Activated CD4-positive, alpha-beta T cell treated with anti-CD3 and anti-CD28 coated beads, Interleukin-2, amount 50 U/mL, for 1 hour (primary cell): Measurements from ENCODE around the gene RC3H1.
"Not testable (repeated sequence)": the region's sequence is repeated elsewhere in the genome, so short reads cannot be mapped to it uniquely, and the experiment has no call there.

ENCODE experiments used
- DNase-seq: peaks from one replicate; pipeline ENCODE4 v3.0.0-alpha.2; 2020

RC3H1 gene

DNA sequence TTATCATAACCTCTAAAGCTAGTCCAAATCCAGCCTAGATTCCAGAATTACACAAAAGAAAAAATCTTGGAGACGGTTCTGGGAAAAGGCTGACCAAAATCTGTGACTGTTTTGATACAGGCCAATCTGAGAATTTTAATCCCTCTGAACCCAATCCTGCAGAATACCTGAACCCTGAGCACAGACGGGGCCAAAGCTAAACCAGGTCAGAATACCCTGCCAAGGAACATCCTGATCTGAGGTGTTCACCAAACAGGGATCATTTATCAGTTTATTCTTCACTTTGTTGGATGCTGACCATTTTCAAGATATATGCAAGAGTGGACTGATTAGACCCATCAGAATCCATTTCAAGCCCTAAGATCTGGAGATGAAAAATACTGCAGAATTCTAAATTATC, 3.6 kb downstream of the RC3H1 start:
- no peak for DNase-seq

DNA sequence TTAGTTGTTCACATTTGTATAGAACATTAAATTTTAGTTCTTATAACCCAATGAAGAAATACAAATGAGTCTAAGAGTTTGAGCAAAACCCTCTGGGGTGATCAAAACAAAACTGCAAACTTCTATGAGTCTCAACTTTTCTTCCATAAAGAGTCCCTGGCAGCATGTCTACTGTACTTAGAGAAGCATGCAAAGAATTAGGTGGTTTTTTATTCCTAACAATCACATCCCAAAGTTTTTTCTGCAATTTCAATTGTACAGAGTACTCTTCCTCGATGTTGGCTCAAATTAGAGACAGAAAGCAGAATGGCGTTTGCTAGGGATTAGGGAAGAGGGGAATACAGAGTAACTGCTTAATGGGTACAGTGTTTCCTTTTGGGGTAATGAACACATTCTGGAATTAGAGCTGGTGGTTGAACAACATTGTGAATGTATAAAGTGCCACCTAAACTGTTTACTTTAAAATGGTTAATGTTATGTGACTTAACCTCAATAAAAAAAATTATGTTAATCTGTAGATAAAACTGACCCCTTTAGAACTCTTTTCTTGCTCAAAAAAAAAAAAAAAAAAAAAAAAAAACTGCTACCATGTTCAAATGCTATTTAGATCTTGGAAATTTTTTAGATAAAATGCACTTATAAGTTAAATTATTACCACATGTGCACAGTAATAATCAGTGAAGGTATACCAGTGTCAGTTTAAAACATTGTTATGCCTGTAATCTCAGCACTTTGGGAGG, 4.8 kb downstream of the RC3H1 start:
- DNase-seq, result no peak

DNA sequence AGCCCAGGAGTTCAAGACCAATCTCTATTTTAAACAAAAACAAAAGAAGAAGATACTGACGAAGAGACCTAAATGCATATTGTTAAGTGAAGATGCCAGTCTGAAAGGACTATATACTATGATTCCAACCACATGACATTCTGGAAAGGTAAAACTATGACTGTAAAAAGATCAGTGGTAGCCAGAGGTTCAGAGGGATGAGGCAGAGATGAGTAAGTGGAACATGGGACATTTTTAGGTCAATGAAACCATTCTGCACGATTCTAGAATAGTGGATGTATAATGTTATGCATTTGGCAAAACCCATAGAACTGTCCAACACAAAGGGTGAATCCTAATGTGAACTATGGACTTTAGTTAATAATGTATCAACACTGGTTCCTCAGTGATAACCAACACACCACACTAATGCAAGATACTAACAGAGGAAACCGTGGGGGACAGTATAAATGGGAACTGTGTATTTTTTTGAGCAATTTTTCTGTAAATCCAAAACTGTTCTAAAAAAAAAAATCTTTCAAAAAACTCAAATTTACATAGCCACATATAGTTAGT, 8.2 kb downstream of the RC3H1 start:
- DNase-seq, result no peak

DNA sequence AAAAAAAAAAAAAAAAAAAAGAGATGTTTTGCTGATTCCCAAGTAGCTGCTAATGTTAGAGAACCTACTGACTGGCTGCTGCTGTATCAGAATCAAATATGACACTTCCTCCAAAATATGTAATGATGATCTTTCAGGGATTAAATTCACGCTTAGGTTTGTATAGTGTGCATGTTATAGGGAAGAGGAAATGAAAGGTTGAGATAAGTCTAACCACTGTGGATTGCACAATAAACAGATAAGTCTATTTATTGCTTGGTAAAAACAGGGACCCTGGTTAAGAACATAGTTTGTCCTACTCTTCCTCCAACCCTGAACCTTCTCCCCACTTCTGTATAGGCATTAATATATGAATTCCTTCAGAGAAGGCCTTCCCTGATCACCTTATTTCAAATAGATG, 13.2 kb downstream of the RC3H1 start:
- no peak for DNase-seq

DNA sequence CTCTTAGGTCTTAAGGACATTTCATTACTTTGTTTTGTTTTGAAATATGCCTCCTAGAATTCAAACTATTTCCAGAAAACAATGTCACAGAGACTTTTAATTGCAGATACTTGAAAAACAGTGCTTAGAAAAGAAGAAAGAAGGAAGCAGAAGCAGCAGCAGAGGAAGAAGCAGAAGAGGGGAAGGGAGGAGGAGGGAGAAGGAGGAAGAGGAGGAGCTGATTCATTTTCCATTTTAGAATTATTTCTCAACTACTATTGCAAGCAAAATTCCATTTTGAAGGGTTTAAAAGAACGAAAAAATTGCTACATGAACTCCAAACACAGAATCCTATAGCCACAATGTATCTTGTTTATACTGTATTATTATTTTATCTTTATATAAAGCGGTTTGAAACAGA, 13.9 kb downstream of the RC3H1 start:
- no peak for DNase-seq

DNA sequence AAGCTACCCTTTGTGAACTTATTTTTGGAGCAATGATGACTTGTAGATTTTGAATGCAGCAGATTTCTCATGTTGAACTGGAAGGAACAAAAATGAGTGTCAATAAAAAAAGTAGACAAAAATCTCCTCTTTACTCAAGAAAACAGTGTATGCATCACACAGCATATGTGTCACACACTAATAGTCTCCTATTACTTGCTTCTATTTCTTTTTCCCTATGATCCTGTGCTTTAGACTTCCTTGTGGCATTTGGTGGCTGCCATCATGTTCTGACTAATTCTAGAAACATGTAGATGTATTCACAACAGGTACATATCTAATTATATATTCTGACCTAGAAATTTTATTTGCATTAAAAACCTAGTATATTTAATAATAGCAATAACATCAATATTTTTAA, 14.3 kb downstream of the RC3H1 start:
- no peak for DNase-seq

DNA sequence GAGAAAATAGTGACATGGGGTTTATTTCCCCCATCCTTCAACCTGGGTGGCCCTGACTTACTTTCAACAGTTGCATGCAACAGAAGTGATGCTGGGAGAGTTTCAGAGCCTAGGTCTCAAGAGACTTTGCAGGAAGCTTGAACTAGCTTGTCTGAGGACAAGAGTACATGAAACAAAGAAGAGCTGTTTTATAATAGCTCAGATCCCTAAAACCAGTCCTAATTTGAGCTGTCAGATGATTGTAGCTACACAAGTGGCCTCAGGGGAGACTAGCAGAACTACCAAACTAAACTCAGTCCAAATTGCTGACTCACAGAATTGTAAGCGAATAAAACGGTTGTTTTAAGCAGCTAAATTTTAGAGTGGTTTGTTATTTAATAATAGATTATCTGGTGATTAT, 17.1 kb downstream of the RC3H1 start:
- DNase-seq, result no peak

DNA sequence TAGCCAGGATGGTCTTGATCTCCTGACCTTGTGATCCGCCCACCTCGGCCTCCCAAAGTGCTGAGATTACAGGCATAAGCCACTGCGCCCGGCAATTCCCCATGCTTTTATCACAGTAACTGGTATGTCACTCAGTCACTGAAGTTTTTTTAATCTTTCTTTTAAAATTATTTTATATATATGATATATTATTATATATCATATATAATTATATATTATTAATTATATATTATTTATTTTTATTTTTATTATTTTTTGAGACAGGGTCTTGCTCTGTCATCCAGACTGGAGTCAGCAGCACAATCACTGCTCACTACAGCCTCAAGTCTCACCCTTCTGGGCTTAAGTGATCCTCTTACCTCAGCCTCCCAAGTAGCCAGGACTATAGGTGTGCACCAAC, 18.3 kb downstream of the RC3H1 start:
- no peak for DNase-seq

DNA sequence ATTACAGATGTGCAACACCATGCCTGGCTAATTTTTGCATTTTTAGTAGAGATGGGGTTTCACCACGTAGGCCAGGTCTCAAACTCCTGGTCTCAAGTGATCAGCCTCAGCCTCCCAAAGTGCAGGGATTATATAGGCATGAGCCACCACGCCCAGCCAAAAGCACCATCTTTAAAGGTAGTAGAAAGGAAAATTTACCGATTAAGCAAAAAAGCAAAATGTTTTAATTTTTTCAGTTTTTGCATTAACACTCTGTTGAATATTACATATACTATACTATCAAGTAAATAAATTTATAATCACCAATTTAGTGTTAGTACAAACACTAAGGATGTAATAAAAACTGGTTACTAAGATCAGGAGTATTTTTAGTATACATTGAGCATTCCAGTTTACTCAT, 20.6 kb downstream of the RC3H1 start:
- no peak for DNase-seq

DNA sequence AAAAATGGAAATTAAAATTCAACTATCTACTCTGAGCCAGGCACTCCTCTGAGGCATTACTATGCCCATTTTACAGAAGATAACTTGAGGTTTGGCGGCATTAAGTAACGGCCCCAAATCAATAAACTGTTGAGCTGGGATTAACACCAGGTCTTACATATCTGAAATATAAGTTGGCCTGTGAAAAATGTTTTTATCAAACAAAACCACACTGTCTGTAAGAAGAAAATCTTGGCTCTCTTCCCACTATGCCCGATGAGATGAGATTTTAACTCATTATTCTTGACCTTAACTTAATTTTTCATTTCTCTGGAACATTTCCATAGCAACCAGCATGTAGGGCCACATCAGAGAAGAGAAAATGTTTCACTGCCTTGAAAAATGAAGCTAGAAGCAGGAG, 21.8 kb downstream of the RC3H1 start:
- DNase-seq, result no peak

DNA sequence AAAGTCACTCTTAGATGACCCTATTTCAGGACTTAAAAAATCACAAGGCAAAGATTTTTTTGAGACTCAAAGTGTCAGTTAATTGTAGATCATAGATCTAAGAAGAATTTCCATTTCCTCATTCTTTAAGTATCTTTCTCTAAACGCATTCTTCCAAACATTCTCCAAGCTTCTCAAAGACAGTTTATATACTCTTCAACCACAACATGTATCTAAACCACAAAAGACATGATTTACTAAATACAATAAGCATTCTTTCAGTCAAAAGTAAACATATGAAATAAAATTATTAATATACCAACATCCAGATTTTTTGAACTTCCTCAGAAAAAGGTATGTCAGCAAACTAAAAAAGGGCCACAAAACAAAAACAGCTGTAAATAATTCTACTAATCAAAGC, 24.4 kb downstream of the RC3H1 start:
- no peak for DNase-seq

DNA sequence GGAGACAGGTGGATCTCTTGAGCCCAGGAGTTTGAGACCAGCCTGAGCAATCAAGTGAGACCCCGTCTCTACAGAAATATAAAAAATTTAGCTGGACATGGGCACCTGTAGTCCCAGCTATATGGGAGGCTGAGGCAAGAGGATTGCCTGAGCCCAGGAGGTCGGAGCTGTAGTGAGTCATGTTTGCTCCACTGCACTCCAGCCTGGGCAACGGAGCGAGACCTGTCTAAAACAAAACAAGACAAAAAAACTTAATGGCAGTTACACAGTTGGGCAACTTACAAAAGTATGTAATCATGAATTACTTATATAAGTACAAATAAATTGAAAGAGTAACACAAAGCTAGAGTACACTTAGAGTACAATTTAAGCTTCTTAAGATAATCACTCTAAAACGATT, 25.2 kb downstream of the RC3H1 start:
- DNase-seq, result no peak

DNA sequence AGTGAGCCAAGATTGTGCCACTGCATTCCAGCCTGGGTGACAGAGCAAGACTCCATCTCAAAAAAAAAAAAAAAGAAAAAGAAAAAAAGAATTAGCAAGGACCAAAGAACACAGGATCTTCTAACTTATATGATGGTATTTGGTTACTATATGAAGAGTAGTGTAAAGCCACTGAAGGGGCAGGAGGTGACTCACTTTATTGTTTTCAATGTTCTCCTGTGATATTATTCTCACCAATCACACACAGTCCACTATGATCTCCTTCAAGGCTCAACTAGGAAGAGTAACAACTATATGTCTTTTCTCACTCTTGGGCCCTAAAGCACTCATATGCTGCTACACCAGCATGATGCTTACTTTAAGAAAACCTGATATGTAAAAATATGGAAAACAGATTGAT, 26.7 kb downstream of the RC3H1 start:
- DNase-seq, result no peak

DNA sequence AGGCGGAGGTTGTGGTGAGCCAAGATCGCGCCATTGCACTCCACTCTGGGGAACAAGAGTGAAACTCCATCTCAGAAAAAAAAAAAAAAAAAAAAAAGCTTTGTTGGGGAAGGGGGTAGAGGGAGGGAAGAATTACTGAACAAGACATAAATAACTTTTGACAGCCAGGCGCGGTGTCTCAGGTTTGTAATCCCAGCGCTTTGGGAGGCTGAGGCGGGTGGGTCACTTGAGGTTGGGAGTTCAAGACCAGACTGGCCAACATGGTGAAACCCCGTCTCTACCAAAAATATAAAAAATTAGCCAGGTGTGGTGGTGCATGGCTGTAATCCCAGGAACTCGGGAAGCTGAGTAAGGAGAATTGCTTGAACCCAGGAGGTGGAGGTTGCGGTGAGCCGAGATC, 28.2 kb downstream of the RC3H1 start:
- DNase-seq, result not testable (repeated sequence)

DNA sequence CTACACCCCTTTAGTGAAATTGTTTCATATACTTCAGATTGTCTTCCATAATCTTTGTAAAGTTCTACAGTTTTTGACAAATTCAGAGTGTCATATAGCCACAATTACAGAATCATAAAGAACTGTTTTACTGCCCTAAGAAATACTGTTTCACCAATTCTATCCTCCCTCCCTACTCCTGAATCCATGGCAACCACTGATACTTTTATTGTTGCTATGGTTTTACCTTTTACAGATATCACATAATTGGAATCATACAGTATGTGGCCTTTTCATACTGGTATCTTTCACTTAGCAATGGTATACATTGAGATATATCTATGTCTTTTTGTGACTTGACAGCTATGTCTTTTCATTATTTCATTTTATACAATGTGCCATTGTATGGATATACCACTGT, 34.1 kb downstream of the RC3H1 start:
- no peak for DNase-seq

DNA sequence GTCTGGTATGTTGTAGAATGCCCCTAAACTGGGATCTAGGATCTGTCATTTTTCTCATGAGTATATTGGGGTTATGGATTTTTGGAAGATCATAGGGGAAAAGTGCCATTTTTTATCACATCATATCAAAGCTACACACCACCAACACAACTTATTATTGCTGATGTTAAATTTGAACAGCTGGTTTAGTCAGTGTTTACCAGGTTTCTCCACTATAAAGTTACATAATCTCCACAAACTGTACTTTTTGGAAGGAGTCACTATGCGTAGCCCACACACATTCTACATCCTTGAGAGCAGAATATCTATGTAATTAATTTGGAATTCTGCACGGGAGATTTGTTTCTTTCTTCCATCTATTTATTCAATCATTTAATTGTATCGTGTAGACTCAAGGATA, 35.2 kb downstream of the RC3H1 start:
- DNase-seq, result no peak

DNA sequence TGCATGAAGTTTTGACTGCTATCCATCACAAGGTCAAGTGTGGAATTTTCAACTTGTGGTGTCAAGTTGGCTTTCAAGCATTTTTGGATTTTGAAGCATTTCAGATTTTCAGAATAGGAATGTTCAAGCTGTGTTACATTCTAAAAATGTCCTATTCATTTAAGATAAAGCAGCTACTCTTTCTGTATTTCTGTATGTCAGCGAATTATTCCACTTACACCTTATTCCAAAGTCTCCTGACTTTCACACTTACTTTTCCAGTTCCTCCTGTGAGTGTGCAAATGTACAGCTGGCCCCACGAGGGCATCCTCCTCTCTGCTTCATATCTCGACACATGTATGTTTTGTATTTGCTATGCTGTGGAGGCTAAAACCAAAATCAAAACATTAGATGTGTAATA, 51.9 kb downstream of the RC3H1 start:
- DNase-seq, result no peak

DNA sequence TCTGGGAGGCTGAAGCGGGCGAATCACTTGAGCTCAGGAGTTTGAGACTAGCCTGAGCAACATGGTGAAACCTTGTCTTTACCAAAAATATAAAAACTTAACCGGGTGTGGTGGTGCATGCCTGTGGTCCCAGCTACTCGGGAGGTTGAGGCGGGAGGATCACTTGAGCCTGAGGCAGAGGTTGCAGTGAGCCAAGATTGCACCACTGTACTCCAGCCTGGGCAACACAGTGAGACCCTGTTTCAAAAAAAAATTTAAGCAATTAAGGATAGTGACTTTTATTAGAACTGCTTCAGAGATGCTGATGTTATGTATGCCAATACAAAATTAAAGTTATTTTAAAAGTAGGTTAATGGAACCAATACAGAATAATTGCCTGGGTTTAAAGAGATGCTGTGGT, 56.3 kb downstream of the RC3H1 start:
- DNase-seq, result not testable (repeated sequence)

DNA sequence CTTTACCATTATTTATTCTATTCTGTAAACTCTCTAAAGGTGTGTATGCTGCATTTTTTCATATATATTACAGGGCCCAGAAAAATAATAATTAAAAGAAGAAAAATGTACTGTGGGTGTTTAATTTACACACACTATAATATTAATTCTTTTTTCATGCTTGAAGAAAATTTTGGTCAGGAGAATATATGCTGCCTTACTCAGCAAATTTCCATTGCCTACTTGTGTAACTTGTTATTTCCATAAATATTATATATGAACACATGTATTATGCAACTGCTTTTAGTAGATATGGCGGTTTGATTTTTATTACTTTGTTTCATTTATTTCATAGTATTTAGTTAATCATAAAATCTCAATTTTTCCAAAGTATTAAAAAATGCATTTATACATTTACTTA, 58.7 kb downstream of the RC3H1 start:
- DNase-seq, result no peak

DNA sequence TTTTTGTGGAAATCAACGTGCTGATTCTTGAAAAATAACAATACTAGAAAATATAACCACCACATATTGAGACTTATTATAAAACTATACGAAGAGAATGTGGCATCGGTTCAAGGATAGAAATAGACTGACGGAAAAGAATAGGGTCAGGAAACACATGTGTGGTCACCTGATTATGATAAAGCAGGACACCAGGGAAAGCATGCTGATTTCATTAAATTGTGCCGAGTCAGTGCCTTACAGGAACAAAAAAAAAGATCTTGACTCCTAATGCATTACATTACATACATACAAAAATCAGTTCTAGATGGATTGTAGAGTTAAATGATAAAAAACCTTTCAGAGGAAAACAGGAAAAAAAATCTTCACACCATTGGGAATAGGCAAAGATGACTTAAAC, 61.5 kb downstream of the RC3H1 start:
- no peak for DNase-seq

DNA sequence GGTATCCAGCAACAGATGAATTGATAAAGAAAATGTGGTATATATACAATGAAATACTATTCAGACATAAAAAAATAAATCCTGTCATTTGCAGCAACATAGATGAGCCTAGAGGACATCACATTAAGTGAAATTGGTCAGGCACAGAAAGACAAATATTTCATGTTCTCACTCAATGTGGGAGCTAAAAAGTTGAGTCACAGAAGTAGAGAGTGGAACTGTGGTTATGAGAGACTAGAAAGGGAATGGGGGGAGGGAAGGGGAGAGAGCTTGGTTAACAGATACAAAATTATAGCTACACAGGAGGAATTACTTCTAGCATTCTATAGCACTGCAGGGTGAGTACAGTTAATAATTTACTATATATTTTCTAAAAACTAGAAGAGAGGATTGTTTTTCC, 68.0 kb downstream of the RC3H1 start:
- no peak for DNase-seq

DNA sequence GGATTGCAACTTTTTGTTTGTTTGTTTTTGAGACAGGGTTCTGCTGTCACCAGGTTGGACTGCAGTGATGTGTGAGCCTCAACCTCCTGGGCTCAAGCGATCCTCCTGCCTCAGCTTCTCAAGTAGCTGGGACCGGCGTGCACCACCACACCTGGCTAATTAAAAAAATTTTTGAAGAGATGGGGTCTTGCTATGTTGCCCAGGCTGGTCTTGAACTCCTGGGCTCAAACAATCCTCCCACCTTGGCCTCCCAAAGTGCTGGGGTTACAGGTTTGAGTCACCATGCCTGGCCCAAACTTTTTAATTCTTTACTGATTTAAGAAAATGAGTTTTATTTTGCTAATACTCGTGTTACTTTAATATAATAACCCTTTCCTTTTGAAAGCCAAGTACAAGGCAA, 73.6 kb downstream of the RC3H1 start:
- DNase-seq, result no peak

DNA sequence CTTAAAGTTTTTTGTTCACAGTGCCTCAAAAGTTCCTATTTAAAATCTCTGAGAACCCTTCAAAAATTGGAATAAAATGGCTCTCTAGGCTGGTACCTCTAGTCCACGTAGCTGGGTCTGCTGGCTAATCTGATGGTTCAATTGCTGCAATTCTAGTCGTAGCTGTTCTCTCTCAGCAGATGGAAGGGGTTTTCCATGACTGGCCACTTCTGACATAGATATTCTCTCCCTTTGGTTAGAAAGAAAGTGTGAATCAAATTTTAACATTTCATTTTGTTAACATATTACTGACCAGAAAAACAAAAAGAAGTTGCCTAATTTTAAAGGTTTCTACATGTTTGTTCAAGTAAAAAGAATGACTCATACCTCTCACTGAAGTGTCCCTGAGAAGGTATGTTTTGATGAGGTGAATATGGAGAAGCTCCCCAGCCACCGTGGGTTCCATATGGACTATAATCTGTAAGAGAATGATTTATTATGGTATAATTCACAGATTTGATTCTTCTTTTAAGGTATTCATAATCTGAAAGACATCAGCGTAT, 75.7 kb downstream of the RC3H1 start:
- no peak for DNase-seq

DNA sequence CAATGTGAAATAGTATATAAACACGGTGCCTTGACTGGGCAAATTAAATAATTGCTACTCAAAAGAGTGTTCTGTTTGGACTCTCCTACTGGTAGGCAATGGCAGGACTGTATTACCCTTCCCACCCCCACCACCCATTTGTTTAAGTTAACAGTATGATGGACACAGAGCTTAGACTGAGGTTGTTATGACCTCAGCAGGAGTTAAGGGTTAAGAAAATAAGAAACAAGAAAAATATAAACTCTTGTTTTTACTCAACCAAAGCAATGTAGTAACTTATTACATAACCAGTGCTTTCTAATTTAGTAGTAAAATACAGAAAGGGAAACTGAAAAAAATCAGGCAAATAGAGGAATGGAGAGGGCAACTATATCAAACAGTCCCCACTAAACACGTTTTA, 85.1 kb downstream of the RC3H1 start:
- no peak for DNase-seq

DNA sequence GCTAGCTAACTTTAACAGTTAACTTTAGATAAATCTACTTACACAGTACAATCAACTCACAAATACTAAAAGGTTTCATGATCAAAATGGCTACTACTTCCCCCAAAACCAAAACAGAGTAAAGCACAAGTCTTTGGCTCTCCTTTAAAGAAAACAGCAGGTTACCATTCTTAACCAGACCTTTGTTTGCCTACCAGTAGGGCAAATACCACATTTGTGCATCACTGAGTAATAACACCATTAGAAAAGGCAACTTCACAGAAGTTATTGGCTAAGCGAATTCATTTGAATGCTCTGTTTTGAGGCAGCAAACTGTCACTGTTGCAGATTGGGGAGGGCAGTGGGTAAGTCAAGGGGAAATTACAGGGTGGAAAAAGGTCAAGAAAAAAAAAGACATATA, 87.7 kb downstream of the RC3H1 start:
- no peak for DNase-seq
